Measurements from ENCODE around the gene TTLL5.

The TTLL5 gene, protein sequence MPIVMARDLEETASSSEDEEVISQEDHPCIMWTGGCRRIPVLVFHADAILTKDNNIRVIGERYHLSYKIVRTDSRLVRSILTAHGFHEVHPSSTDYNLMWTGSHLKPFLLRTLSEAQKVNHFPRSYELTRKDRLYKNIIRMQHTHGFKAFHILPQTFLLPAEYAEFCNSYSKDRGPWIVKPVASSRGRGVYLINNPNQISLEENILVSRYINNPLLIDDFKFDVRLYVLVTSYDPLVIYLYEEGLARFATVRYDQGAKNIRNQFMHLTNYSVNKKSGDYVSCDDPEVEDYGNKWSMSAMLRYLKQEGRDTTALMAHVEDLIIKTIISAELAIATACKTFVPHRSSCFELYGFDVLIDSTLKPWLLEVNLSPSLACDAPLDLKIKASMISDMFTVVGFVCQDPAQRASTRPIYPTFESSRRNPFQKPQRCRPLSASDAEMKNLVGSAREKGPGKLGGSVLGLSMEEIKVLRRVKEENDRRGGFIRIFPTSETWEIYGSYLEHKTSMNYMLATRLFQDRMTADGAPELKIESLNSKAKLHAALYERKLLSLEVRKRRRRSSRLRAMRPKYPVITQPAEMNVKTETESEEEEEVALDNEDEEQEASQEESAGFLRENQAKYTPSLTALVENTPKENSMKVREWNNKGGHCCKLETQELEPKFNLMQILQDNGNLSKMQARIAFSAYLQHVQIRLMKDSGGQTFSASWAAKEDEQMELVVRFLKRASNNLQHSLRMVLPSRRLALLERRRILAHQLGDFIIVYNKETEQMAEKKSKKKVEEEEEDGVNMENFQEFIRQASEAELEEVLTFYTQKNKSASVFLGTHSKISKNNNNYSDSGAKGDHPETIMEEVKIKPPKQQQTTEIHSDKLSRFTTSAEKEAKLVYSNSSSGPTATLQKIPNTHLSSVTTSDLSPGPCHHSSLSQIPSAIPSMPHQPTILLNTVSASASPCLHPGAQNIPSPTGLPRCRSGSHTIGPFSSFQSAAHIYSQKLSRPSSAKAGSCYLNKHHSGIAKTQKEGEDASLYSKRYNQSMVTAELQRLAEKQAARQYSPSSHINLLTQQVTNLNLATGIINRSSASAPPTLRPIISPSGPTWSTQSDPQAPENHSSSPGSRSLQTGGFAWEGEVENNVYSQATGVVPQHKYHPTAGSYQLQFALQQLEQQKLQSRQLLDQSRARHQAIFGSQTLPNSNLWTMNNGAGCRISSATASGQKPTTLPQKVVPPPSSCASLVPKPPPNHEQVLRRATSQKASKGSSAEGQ (N-terminal part only)

GRCh38 chr14:75660630-75661498 lies at the start of gene TTLL5, which contains the start of gene ERG28:
TSS of gene TTLL5 (plus strand) at chr14:75661246. CDS start at chr14:75663150, 1,904 bp downstream.
TSS of gene ERG28 (minus strand) at chr14:75660876. CDS start at chr14:75657502, 3,374 bp downstream.
- DNase-seq, result peak; percentile 95 to 98 (median 96)

GRCh38 chr14:75612157-75612556 lies 48.9 kb upstream of the TTLL5 start:
- DNase-seq, result no peak

DNA sequence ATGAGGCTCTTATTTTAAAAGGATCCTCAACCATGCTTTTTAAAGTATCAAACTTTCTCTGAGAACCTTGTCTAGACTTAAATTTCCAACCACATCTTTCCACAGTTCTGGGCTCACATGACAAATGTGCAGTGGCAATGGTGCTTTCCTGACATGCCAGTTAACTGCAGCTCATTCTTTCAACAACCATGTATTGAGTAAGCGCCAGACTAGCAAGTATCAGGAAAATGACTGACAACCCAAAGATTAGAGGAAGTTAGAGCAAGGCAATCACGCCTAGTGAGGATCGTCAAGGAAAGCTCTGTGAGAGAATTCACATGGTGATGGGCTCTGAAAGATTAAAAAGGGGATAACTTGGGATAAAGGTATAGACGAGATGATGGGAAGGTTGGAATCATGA lies 46.9 kb upstream of the TTLL5 start:
- DNase-seq, result no peak

DNA sequence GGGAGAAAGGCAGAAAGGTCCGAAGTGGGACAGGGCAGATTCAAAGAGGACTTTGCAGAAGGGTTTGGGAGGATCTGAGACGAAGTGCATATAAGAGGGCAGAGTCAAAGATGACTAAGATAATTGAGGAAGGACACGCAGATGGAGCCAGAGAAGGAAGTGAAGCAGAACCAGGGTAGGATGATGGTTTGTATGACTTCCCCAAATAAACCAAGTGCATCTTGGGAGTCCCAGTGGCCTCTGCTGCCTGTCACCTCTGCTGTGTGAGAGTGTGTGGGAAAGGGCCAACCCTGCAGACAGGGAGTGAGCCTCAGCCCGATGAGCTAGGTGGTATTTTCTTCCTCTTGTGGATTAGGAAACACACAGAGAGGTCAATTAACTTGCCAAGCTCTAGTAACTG lies 45.8 kb upstream of the TTLL5 start:
- DNase-seq, result no peak

DNA sequence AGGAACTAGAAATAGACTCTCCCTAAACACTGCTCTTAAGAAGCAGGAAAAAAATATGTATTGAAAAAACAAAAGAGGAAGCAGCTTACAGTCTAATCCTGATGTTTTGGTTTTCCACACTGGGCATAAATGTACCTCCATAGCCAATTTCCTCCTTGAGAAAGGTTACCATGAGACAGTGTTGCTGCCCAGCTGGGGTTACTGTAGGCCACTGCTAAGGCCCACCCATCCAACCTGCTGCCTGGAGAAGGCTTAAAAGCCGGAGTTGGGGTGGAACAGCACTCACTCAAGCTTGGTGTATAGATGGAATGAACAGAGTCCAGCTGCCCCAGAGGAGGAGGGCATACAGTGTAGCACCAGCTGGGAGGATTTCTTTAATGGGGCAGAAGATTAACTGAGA lies 41.5 kb upstream of the TTLL5 start:
- no peak for DNase-seq

- no peak for DNase-seq
Observed at GRCh38 chr14:75625034-75625433, 36.0 kb upstream of the TTLL5 start.

DNA sequence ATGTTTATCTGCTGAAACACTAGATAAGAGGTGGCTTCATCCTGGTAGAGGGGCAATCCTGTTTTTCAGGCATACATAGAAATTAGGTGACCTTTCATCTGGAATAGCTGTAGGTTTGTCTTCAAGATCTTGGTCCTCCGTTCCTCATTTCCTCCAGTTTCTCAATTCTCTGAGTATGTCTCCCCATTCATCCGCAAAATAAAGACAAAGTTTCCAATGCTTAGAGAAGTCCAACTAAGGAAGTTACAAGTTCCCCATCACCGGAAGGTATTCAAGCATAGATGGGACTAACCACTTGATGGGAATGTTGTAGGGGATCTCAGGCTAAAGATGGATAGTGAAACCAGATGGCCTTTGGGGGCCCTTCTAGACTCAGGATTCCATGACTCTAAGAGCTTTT lies 34.6 kb upstream of the TTLL5 start:
- DNase-seq, result no peak

DNA sequence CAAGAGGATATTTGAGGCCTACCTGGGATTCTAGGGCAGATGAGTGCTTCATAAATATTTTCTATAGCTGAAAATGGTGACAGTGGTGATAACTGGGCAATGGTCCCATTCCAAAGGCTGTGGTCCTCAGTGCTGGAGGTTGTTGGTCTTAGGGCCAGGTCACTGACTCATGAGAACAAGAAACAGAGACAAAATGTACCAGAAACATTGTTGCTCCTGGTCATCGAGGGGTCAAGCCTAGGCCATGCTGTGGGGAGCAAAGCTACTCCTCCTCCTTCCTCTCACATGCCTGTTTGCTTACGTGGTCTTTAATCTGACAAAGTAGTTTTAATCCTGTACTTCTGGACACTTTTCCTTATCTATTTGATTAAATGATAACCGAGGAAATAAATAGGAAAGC lies 34.2 kb upstream of the TTLL5 start:
- DNase-seq, result no peak

GRCh38 chr14:75627406-75627805 lies 33.6 kb upstream of the TTLL5 start:
- DNase-seq, result no peak

DNA sequence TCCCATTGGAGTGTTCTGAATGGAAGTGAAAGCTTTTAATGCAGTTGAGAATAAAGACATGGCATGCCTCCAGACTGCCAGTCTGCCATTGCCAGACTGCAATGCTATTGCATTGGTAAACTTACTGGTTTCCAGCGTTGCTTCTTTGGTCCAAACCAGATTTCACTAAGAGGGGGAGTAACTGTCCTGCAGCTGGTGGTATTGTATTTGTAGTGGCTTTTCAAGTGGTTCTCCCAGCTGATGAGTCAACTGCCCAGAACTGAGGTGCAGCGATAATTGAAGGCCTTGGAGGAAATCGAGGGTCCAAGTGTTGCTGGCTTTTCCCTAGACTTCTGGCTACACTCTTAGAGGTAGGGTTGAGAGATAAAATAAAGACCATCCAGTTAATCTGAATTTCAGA lies 32.2 kb upstream of the TTLL5 start:
- DNase-seq, result no peak

DNA sequence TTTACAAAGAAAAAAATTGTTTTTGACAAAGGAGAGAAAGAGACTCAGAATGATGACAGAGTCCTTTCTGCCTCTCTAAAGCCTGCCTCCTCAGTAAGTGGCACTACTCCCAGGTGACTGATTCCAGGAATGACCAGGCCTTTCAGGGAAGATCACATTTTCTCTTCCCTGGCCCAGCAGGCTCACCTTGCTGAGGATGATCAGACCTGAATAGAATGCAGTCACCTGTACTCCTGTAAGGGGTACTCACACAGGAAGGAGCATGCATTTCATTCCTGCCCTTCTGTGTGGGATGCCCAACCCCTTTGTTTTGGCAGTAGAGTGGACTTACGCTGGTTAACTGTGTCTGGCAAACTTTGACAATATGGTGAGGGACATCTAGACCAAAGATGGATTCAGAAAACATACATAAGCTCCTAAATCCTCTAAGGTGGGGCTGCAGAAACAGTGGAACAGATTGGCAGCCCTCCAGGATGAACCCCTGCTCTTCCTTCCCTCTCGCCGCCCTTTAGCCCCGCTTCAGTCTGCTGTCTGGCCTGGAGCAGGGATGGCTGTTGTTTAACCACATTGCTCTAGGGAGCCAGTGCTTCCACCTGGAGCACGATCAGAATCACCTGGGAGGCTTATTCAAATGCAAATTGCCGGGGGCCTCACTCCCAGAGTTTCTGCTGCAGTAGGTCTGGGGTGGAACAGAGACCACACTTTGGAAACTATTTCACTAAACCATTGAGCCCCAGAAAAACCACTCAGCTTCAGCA lies 30.2 kb upstream of the TTLL5 start:
- no peak for DNase-seq

- DNase-seq, result no peak
Observed at GRCh38 chr14:75631453-75631831, 29.6 kb upstream of the TTLL5 start.

GRCh38 chr14:75634848-75635247 lies 26.2 kb upstream of the TTLL5 start:
- no peak for DNase-seq

GRCh38 chr14:75636100-75636692 lies 24.9 kb upstream of the TTLL5 start:
- DNase-seq, result no peak

- no peak for DNase-seq
Observed at GRCh38 chr14:75640876-75641275, 20.2 kb upstream of the TTLL5 start.

DNA sequence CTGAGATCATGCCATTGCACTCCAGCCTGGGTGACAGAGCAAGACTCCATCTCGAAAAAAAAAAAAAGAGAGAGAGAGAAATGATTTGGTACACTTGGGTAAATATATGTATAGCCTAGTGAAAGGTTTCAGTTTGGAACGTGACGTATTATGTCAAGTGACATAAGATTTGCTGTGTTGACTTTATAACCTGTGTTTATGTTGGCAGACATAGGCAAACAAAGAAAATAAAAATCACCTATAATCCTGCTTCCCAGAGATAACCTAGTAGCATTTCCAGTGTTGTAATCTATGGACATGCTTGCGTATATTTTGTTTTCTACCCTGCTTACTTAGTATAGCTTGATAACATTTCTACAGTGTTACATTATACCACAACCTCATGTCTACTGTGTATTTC lies 17.1 kb upstream of the TTLL5 start:
- DNase-seq, result no peak

- DNase-seq, result no peak
Observed at GRCh38 chr14:75645056-75645455, 16.0 kb upstream of the TTLL5 start.

- DNase-seq, result no peak
Observed at GRCh38 chr14:75646762-75647161, 14.3 kb upstream of the TTLL5 start.

- no peak for DNase-seq
Observed at GRCh38 chr14:75647640-75648039, 13.4 kb upstream of the TTLL5 start.

- DNase-seq, result no peak
Observed at GRCh38 chr14:75648066-75648838, 12.8 kb upstream of the TTLL5 start.

All from activated naive CD4-positive, alpha-beta T cell (primary cell).